ENCODE data around the gene CAMK1D.

GRCh38 chr10:12408472-12408871 is 59.1 kb downstream of the CAMK1D start:
- TF ChIP-seq, protein P1, sequence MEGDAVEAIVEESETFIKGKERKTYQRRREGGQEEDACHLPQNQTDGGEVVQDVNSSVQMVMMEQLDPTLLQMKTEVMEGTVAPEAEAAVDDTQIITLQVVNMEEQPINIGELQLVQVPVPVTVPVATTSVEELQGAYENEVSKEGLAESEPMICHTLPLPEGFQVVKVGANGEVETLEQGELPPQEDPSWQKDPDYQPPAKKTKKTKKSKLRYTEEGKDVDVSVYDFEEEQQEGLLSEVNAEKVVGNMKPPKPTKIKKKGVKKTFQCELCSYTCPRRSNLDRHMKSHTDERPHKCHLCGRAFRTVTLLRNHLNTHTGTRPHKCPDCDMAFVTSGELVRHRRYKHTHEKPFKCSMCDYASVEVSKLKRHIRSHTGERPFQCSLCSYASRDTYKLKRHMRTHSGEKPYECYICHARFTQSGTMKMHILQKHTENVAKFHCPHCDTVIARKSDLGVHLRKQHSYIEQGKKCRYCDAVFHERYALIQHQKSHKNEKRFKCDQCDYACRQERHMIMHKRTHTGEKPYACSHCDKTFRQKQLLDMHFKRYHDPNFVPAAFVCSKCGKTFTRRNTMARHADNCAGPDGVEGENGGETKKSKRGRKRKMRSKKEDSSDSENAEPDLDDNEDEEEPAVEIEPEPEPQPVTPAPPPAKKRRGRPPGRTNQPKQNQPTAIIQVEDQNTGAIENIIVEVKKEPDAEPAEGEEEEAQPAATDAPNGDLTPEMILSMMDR (optimal IDR thresholded peaks at IDR 0.05 in 1 of 3, IDR thresholded peaks at IDR 0.05 in 1 of 3, conservative IDR thresholded peaks at IDR 0.05 in 1 of 3; ENCODE audit: extremely low read depth in 1 of 3, insufficient read depth in 2 of 3, low read length in 3 of 3), result no peak
- no peak for TF ChIP-seq EZH2 (IDR thresholded peaks at IDR 0.05; ENCODE audit: low read length)

Measured in keratinocyte (primary cell).